ENCODE measurements around the gene ZSWIM2. TPM values are rescaled to one million over a fixed set of nuclear protein-coding genes. Genes with fewer than 3 reads are reported as not detected.

Gene ZSWIM2
- total RNA-seq, 6 donors from 2014 or later = not detected

- Histone ChIP-seq H3K4me3 (no peak overlapping the region), H3K27me3 (no peaks in the 10 kb centered on the region), H3K9me3 (no peaks in the 10 kb centered on the region), H3K27ac (no peak overlapping the region), H3K4me1 (no peaks in the 10 kb centered on the region), H3K36me3 (no peaks in the 10 kb centered on the region)
- DNase-seq (no peak), ATAC-seq (ENCODE audit: low FRiP score in 2 of 2) (no peak)
- TF ChIP-seq EP300 (IDR thresholded peaks at IDR 0.05) (no peak), POLR2AphosphoS5 (IDR thresholded peaks at IDR 0.05) (no peak), CTCF (IDR thresholded peaks at IDR 0.05) (no peak), POLR2A (IDR thresholded peaks at IDR 0.05) (no peak)
- WGBS, 2 donors = 90 to 93% methylated on average over 3 of the region's 3 CpGs
These were observed 6.6 kb downstream of the ZSWIM2 start for GRCh38 chr2:186842373-186842772.

- WGBS, 2 donors = 68 to 74% methylated on average over 3 of the region's 3 CpGs
- ATAC-seq (ENCODE audit: low FRiP score in 2 of 2) = no peak
- no peaks in the 10 kb centered on the region for H3K4me1 ChIP-seq
These were observed 7.0 kb downstream of the ZSWIM2 start for GRCh38 chr2:186841940-186842339.

GRCh38 chr2:186835628-186836027, 13.3 kb downstream of the ZSWIM2 start:
- Histone ChIP-seq H3K27me3 (no peaks in the 10 kb centered on the region), H3K27ac (no peak overlapping the region), H3K4me3 (no peak overlapping the region), H3K36me3 (no peaks in the 10 kb centered on the region), H3K4me1 (no peaks in the 10 kb centered on the region), H3K9me3 (no peaks in the 10 kb centered on the region)
- no peak for TF ChIP-seq POLR2A (IDR thresholded peaks at IDR 0.05)
- TF ChIP-seq EP300 (IDR thresholded peaks at IDR 0.05) = no peak
- no peak for TF ChIP-seq CTCF (IDR thresholded peaks at IDR 0.05)
- no peak for TF ChIP-seq POLR2AphosphoS5 (IDR thresholded peaks at IDR 0.05)
- 45 to 68% methylated on average over 1 of the region's 1 CpG for WGBS, 2 donors
- DNase-seq (no peak), ATAC-seq (ENCODE audit: low FRiP score in 2 of 2) (no peak)

More at GRCh38 chr2:186841940-186842339, 7.0 kb downstream of the ZSWIM2 start:
- no peaks in the 10 kb centered on the region for H3K36me3 ChIP-seq
- no peaks in the 10 kb centered on the region for H3K27me3 ChIP-seq
- H3K9me3 ChIP-seq = no peaks in the 10 kb centered on the region
- no peak for DNase-seq
- no peak overlapping the region for H3K4me3 ChIP-seq
- TF ChIP-seq POLR2A (IDR thresholded peaks at IDR 0.05) (no peak), CTCF (IDR thresholded peaks at IDR 0.05) (no peak), EP300 (IDR thresholded peaks at IDR 0.05) (no peak), POLR2AphosphoS5 (IDR thresholded peaks at IDR 0.05) (no peak)
- H3K27ac ChIP-seq = no peak overlapping the region

GRCh38 chr2:186827862-186828492, 21.0 kb downstream of the ZSWIM2 start:
- Histone ChIP-seq H3K36me3 (no peaks in the 10 kb centered on the region), H3K9me3 (no peaks in the 10 kb centered on the region), H3K27ac (no peak overlapping the region), H3K4me3 (no peak overlapping the region), H3K4me1 (no peaks in the 10 kb centered on the region), H3K27me3 (no peaks in the 10 kb centered on the region)
- TF ChIP-seq POLR2AphosphoS5 (IDR thresholded peaks at IDR 0.05) = no peak
- no peak for TF ChIP-seq POLR2A (IDR thresholded peaks at IDR 0.05)
- no peak for TF ChIP-seq CTCF (IDR thresholded peaks at IDR 0.05)
- TF ChIP-seq EP300 (IDR thresholded peaks at IDR 0.05) = no peak
- 68 to 71% methylated on average over 2 of the region's 2 CpGs for WGBS, 2 donors
- DNase-seq = no peak
- no peak for ATAC-seq (ENCODE audit: low FRiP score in 2 of 2)

- 92 to 93% methylated on average over 2 of the region's 2 CpGs for WGBS, 2 donors
- Histone ChIP-seq H3K9me3 (no peaks in the 10 kb centered on the region), H3K4me3 (no peak overlapping the region), H3K27me3 (no peaks in the 10 kb centered on the region), H3K4me1 (no peaks in the 10 kb centered on the region), H3K36me3 (no peaks in the 10 kb centered on the region), H3K27ac (no peak overlapping the region)
- DNase-seq = no peak
- TF ChIP-seq EP300 (IDR thresholded peaks at IDR 0.05) = no peak
- no peak for TF ChIP-seq POLR2A (IDR thresholded peaks at IDR 0.05)
- TF ChIP-seq POLR2AphosphoS5 (IDR thresholded peaks at IDR 0.05) = no peak
- TF ChIP-seq CTCF (IDR thresholded peaks at IDR 0.05) = no peak
- no peak for ATAC-seq (ENCODE audit: low FRiP score in 2 of 2)
These were observed 21.6 kb downstream of the ZSWIM2 start for GRCh38 chr2:186827411-186827810.
